Measurements from ENCODE around the gene SAFB2. TPM values are rescaled to one million over a fixed set of nuclear protein-coding genes. Genes with fewer than 3 reads are reported as not detected.
A peak's percentile ranks its signal among the peaks of the same experiment; 100 is the strongest.

Gene SAFB2
- total RNA-seq, 1 experiment from 2014 or later: 76.1 TPM

DNA sequence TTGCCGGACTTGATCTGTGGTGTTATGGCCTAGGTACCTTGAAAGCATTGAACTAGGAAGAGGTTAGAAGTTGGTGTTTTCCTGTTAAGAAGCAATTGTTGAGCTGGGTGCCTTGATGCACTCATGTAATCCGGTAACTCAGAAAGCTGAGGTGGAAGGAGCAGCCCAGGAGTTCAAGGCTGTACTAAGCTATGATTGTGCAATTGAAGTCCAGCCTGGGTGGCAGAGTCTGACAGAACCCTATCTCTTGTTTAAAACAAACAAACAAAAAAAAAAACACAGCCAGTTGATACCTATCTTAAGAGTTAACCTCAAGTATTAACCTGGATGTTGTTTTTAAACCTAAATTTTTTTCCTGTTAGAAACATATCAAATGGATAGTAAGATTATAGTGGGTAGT, 19.6 kb upstream of the SAFB2 start:
- no peak overlapping the region for H4K5ac ChIP-seq (ENCODE audit: insufficient read length, low read depth, low read length)
- no peaks in the 10 kb centered on the region for H3K27me3 Mint-ChIP-seq (ENCODE audit: low read depth)
- no peak overlapping the region for H4K8ac ChIP-seq (replicated peaks; ENCODE audit: insufficient read length, low read depth, low read length)
- H3K9me3 ChIP-seq (ENCODE audit: control insufficient read depth, low read depth, low read length): no peaks in the 10 kb centered on the region
- TF ChIP-seq, protein P1, sequence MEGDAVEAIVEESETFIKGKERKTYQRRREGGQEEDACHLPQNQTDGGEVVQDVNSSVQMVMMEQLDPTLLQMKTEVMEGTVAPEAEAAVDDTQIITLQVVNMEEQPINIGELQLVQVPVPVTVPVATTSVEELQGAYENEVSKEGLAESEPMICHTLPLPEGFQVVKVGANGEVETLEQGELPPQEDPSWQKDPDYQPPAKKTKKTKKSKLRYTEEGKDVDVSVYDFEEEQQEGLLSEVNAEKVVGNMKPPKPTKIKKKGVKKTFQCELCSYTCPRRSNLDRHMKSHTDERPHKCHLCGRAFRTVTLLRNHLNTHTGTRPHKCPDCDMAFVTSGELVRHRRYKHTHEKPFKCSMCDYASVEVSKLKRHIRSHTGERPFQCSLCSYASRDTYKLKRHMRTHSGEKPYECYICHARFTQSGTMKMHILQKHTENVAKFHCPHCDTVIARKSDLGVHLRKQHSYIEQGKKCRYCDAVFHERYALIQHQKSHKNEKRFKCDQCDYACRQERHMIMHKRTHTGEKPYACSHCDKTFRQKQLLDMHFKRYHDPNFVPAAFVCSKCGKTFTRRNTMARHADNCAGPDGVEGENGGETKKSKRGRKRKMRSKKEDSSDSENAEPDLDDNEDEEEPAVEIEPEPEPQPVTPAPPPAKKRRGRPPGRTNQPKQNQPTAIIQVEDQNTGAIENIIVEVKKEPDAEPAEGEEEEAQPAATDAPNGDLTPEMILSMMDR (conservative IDR thresholded peaks at IDR 0.05): no peak
- H2BK120ac ChIP-seq (ENCODE audit: low read depth, low read length, poor library complexity, severe bottlenecking): no peak overlapping the region
- H3K79me1 ChIP-seq (ENCODE audit: insufficient read depth, low read depth, low read length, poor library complexity, severe bottlenecking): peaks cover 7% of the 10 kb centered on the region
- H2BK15ac ChIP-seq (ENCODE audit: low read depth, low read length): no peak overlapping the region
- H3K27ac ChIP-seq (ENCODE audit: insufficient read length, low read depth, low read length): no peak overlapping the region
- no peak overlapping the region for H2BK5ac ChIP-seq (ENCODE audit: insufficient read length, low read length)
- H3K36me3 Mint-ChIP-seq (ENCODE audit: insufficient read depth in 1 of 3, low read depth in 3 of 3): peaks cover 36 to 68% (median 63%) of the 10 kb centered on the region in 3 experiments; a peak in 6 of 7 replicates
- H3K9ac ChIP-seq (ENCODE audit: extremely low read depth, insufficient read length, low read length): no peak overlapping the region
- WGBS (ENCODE audit: extremely low coverage, insufficient read length, low lambda C conversion rate): no CpG with 5 or more reads among the region's 2 CpGs
- H3K23ac ChIP-seq (ENCODE audit: insufficient read length, low read depth, low read length): no peak overlapping the region
- no peak overlapping the region for H2BK12ac ChIP-seq (ENCODE audit: insufficient read length, low read depth, low read length)
- no peak overlapping the region for H3K56ac ChIP-seq (ENCODE audit: insufficient read length, low read depth, low read length)
- no peak overlapping the region for H2AK5ac ChIP-seq (ENCODE audit: insufficient read length, low read length)
- no peak overlapping the region for H3K4me3 Mint-ChIP-seq
- H3K27ac Mint-ChIP-seq: peak overlapping the region in 1 of 3 experiments; percentile 44; a peak in 1 of 7 replicates
- H4K91ac ChIP-seq (ENCODE audit: insufficient read length, low read depth, low read length): no peak overlapping the region
- H3K4me1 ChIP-seq (ENCODE audit: insufficient read depth, low read length): no peaks in the 10 kb centered on the region
- no peak overlapping the region for H2AFZ ChIP-seq (ENCODE audit: low read length)
- no peak overlapping the region for H3K14ac ChIP-seq (ENCODE audit: insufficient read depth, low read length)
- DNase-seq: no peak
- no peak overlapping the region for H3T11ph ChIP-seq (ENCODE audit: low read length)
- no peak overlapping the region for H3K18ac ChIP-seq (ENCODE audit: insufficient read length, low read depth, low read length)
- H3K4ac ChIP-seq (ENCODE audit: low read depth, low read length): no peak overlapping the region
- H3K27me3 ChIP-seq (ENCODE audit: insufficient read depth, low read length): no peaks in the 10 kb centered on the region
- H3K9me3 Mint-ChIP-seq: no peaks in the 10 kb centered on the region
- H3K23me2 ChIP-seq (ENCODE audit: insufficient read length, low read depth, low read length, poor library complexity, severe bottlenecking): no peaks in the 10 kb centered on the region
- no peaks in the 10 kb centered on the region for H4K20me1 ChIP-seq (ENCODE audit: control insufficient read depth, insufficient read depth, insufficient read length)
- H3K4me1 Mint-ChIP-seq: peaks cover 0 to 2% of the 10 kb centered on the region in 2 experiments; a peak in 2 of 4 replicates
- no peak overlapping the region for H3K4me2 ChIP-seq (ENCODE audit: insufficient read depth, insufficient read length, low read length)
- H3K79me2 ChIP-seq (ENCODE audit: insufficient read depth, low read length): peaks cover 16% of the 10 kb centered on the region; the same call in 1 of the 2 replicates
- no peak overlapping the region for H2BK20ac ChIP-seq (ENCODE audit: low read depth, low read length, poor library complexity, severe bottlenecking)
